ENCODE measurements around the gene TC2N.
"Not testable (repeated sequence)": the region's sequence is repeated elsewhere in the genome, so short reads cannot be mapped to it uniquely, and the experiment has no call there.

The TC2N gene

GRCh38 chr14:91867316-91867988 is at the start of gene TC2N:
Gene TC2N (minus strand): TSS chr14:91867536. CDS start chr14:91813769, 53,767 bp downstream.
- DNase-seq = no peak

GRCh38 chr14:91912035-91912434 is 44.7 kb upstream of the TC2N start:
- no peak for DNase-seq

GRCh38 chr14:91911474-91912032 is 44.2 kb upstream of the TC2N start:
- no peak for DNase-seq

- DNase-seq = no peak
Measured at GRCh38 chr14:91910196-91910595, 42.9 kb upstream of the TC2N start.

GRCh38 chr14:91906374-91906773 is 39.0 kb upstream of the TC2N start:
- DNase-seq = no peak

DNA sequence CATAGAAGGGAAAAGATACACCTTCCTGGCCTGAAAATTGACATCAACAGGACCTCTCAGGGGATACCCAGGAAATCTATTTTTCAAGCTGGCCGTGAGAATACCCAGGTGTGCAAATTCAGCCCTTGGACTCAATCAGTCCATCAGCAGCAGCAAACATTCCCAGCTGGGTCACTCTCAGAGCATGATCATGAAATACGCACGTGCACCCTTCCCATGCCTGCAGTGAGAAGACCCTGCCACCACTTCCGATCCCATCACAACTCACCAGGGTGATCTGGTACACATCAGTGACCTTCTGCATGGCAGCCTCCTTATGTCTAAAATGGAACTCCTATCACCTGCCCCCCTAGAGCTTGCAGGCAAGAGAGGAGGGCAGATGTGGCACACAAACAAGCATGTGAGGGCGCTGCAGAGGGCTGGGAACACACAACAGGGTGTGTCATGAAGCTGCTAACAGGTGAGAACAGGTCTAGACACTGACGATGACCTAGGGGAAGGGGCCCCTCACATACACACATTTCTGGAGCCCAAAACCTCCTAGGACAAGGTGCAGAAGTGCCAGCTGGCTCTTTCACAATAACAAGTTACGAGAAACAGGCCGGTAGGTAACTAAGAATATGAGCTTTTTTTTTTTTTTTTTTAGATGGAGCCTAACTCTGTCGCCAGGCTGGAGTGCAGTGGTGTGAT is 37.8 kb upstream of the TC2N start:
- DNase-seq = no peak

- no peak for DNase-seq
Measured at GRCh38 chr14:91904483-91904882, 37.1 kb upstream of the TC2N start.

- DNase-seq = no peak
Measured at GRCh38 chr14:91903070-91903469, 35.7 kb upstream of the TC2N start.

GRCh38 chr14:91902336-91902735 is 35.0 kb upstream of the TC2N start:
- DNase-seq = no peak

- no peak for DNase-seq
Measured at GRCh38 chr14:91901449-91902226, 34.3 kb upstream of the TC2N start.

- no peak for DNase-seq
Measured at GRCh38 chr14:91899806-91900205, 32.5 kb upstream of the TC2N start.

DNA sequence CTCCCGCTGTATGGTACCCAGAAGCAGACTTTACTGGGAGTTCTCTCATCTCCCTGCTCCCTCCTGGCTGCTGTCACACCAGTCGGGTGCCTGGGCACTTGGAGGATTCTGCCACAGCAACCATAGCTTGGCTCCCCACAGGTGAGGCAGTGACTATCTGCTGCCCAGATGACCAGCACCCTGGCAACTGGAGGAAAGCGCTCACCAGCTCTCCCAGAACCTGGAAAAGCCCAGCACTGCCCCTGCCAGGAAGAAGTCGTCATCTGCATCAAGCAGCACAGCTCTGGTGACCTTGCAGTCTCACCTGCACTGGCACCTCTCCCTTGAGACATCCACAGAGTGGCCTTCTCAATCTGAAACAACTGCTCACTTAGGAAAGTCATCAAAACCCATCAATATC is 31.9 kb upstream of the TC2N start:
- DNase-seq = no peak

DNA sequence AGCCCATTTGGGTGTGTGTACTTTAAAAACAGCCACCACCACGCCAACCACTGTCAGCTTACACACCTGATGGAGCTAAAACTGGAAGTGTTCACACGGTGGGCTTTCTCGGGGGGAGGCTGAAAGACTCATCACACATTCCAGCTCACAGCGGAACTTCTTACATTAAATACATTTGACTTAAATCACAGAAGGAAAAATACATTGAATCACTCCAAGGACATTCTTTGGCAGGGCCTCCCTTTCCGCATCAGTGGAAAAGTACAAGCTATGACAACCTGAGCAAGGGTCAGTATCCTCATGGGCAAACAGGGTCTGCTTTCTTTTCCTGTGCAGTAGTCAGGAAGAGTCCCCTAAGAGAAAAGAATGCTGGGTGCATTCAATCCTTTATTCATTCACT is 31.0 kb upstream of the TC2N start:
- DNase-seq = no peak

- not testable (repeated sequence) for DNase-seq
Measured at GRCh38 chr14:91897716-91898115, 30.4 kb upstream of the TC2N start.

- no peak for DNase-seq
Measured at GRCh38 chr14:91897106-91897701, 29.9 kb upstream of the TC2N start.

- DNase-seq = no peak
Measured at GRCh38 chr14:91896419-91896818, 29.1 kb upstream of the TC2N start.

GRCh38 chr14:91893669-91894068 is 26.3 kb upstream of the TC2N start:
- no peak for DNase-seq

- DNase-seq = no peak
Measured at GRCh38 chr14:91893007-91893406, 25.7 kb upstream of the TC2N start.

- DNase-seq = no peak
Measured at GRCh38 chr14:91891721-91892220, 24.4 kb upstream of the TC2N start.

- DNase-seq = no peak
Measured at GRCh38 chr14:91891101-91891500, 23.8 kb upstream of the TC2N start.

- DNase-seq = no peak
Measured at GRCh38 chr14:91890291-91890749, 23.0 kb upstream of the TC2N start.

- DNase-seq = no peak
Measured at GRCh38 chr14:91889477-91890211, 22.3 kb upstream of the TC2N start.
